HG03175 (cell line): ENCODE results near the gene IL23A.

Experiments
- ATAC-seq: cut with Tn5 transposase; IDR thresholded peaks from one replicate; pipeline ENCODE4 v1.9.1; 2021; ENCODE audit warnings: mild to moderate bottlenecking, moderate library complexity; ENCODE audit not compliant: unreplicated experiment

Gene IL23A

DNA sequence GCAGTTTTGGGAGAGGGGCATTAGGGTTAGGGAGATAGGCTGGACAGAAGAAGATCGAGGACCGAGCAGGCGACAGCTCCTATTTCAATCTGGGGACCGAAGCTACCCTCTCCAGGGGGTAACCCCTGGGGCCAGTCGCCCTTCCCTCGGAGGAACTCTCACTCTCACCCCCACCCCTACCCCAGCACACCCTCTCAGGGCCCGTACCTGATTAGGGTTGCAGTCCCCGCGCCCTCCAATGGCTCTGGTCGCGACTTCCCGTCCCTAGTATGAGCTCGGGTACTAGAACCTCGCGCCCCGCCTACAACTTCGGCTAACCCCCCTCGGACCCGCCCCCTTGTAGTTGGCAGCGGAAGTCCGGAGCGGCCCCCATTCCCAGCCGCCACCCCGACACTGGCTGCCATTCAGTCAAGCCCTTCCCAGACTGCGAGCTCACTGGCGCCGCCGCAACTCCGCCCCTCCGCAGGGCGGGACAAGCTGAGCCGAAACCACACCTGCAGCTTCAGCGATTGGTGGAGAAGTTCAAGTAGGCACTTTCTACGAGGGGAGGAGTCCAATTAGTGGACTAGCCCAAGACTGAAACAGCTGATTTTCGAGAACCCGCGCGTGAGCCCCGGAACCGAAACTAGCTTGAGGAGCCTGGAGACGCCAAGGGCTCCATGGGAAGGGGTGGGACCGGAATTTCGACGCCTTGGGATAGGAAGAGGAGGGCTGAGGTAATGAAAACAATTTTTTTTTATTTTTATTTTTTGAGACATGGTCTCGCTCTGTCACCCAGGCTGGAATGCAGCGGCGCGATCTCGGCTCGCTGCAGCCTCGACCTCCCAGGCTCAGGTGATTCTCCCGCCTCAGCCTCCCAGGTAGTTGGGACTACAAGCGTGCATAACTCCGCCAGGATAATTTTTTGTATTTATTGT lies 21.4 kb downstream of the IL23A start, which contains the start of gene STAT2:
Gene STAT2 (minus strand): TSS at position 257 of the 917 bp plus-strand sequence. CDS start 3,536 bp downstream, outside the sequence.
- peak; percentile 95 for ATAC-seq

- ATAC-seq: no peak
These were observed 22.9 kb downstream of the IL23A start for GRCh38 chr12:56361487-56362129.

DNA sequence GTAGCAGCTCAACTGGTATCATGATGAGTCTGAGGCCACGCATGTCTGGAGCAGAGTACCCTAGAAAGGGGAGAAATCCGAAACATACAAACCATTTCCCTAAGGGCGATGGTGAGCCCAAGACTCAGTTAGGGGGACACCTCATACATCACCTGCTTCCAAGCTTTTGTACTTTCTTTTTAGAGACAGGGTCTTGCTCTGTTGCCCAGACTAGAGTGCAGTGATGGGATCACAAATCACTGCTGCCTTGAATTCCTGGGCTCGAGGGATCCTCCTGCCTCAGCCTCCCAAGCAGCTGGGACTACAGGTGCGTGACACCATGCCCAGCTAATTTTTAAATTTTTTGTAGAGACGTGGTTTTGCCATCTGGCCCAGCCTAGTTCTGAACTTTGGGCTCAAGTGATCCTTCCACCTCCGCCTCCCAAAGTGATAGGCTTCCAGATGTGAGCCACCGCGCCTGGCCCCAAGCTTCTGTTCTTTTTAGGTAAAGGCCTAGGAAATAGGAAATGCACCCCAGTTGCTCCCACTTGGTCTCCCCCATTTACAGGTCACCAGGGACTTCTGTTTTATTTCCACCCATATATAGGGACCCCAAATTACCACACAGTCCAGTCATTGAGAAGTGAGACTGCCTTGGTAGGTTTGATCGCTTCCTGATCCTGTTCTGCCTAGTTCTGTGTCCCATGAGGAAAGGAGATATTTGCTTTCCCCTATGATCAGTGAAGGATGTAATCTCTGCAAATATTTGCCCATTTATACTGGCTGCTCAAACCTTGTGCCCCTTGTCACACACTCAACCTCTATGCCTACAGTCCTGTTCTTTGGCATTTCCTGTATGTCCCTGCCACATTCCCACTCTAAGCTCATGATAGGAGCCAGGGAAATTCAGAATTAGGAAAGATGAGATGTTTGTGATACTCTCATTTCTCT lies 23.7 kb downstream of the IL23A start, which contains the start of gene APOF:
Gene APOF (minus strand): TSS at position 728 of the 930 bp plus-strand sequence. CDS start 112 bp downstream, at position 616.
- no peak for ATAC-seq

- no peak for ATAC-seq
These were observed 28.3 kb downstream of the IL23A start for GRCh38 chr12:56366948-56367347.

- no peak for ATAC-seq
These were observed 34.8 kb downstream of the IL23A start for GRCh38 chr12:56373515-56373914.

GRCh38 chr12:56374726-56375597 lies 36.3 kb downstream of the IL23A start:
- peak; percentile 29 for ATAC-seq

GRCh38 chr12:56375598-56376434 lies 37.1 kb downstream of the IL23A start:
- ATAC-seq: peak; percentile 81

- no peak for ATAC-seq
These were observed 38.8 kb downstream of the IL23A start for GRCh38 chr12:56377310-56377988.

GRCh38 chr12:56377989-56378316 lies 39.3 kb downstream of the IL23A start:
- ATAC-seq: no peak

- ATAC-seq: no peak
These were observed 43.9 kb downstream of the IL23A start for GRCh38 chr12:56382611-56383010.

GRCh38 chr12:56385873-56386272 lies 47.2 kb downstream of the IL23A start:
- no peak for ATAC-seq

GRCh38 chr12:56387152-56387736 lies 48.6 kb downstream of the IL23A start:
- no peak for ATAC-seq

- ATAC-seq: no peak
These were observed 50.7 kb downstream of the IL23A start for GRCh38 chr12:56389412-56389811.
